HepG2 (cell line): ENCODE results near the gene GBP7. TPM values are rescaled to one million over a fixed set of nuclear protein-coding genes. Genes with fewer than 3 reads are reported as not detected.

Experiments used
- ATAC-seq: fragments of 200-7000 bp; cut with Tn5 transposase; 3 replicates; pipeline ENCODE4 v1.9.1; 2020; ENCODE audit warnings: mild to moderate bottlenecking, moderate library complexity
- BruUV-seq: library from RNA; stranded (reverse); fragments of 400-500 nt; replicated peaks from 2 replicates; lab custom pipeline; 2021; lab: Mats Ljungman, UMichigan
- CTCF ChIA-PET: fragments of 300-600 bp; formaldehyde crosslinking; extraction: SDS; loops from one replicate; lab custom pipeline; 2021; ENCODE audit warnings: low total read pairs, inconsistent platforms, low intra/inter-chr PET ratio; lab: Yijun Ruan, JAX
- POLR2A ChIA-PET: fragments of 350-600 bp; sonication (Branson Sonifier 250); formaldehyde crosslinking; loops from one replicate; lab custom pipeline; 2020; ENCODE audit warnings: antibody characterized with exemption, inconsistent platforms; lab: Yijun Ruan, JAX
- DNase-seq: peaks from one replicate; pipeline ENCODE4 v3.0.0-alpha.2; 2015; ENCODE audit warnings: low spot score
- FAIRE-seq: peaks from 3 replicates; lab custom pipeline; 2011; peaks lifted over from hg19 to GRCh38; lab: Jason Lieb, UNC
- H2AFZ ChIP-seq: one replicate; pipeline ENCODE4 v1.6.1; 2011; ENCODE audit warnings: low read length, inconsistent platforms
- H3K27ac ChIP-seq: fragments of 300-600 bp; 3 replicates; pipeline ENCODE4 v1.8.0; 2011; ENCODE audit warnings: mixed run types, mild to moderate bottlenecking, mixed read lengths, low read length, inconsistent platforms; ENCODE audit not compliant: insufficient read depth; ENCODE audit errors: extremely low read length
- H3K27me3 ChIP-seq, 2 experiments: fragments of 200-600 bp in 1 of 2; 2 replicates in 1 of 2; 3 replicates in 1 of 2; pipeline versions ENCODE4 v1.6.0 to v1.8.0; 2011; ENCODE audit warnings: low read length in 2 of 2, mild to moderate bottlenecking in 2 of 2, moderate library complexity in 2 of 2, inconsistent platforms in 1 of 2; ENCODE audit not compliant: insufficient read depth in 2 of 2, control insufficient read depth in 1 of 2
- H3K36me3 ChIP-seq, 2 experiments: fragments of 200-600 bp in 1 of 2; replicated peaks in 1 of 2; 2 replicates in 1 of 2; 3 replicates in 1 of 2; pipeline versions ENCODE4 v1.5.1 to v1.8.0; 2011; ENCODE audit warnings: low read length in 2 of 2, inconsistent platforms in 1 of 2; ENCODE audit not compliant: insufficient read depth in 2 of 2, control insufficient read depth in 1 of 2
- H3K4me1 ChIP-seq: 2 replicates; pipeline ENCODE4 v1.5.1; 2012; ENCODE audit warnings: low read length, inconsistent platforms; ENCODE audit not compliant: insufficient read depth
- H3K4me2 ChIP-seq: 2 replicates; pipeline ENCODE4 v1.6.0; 2011; ENCODE audit warnings: low read depth, low read length, inconsistent platforms
- H3K4me3 ChIP-seq, 3 experiments: fragments of 200-600 bp in 1 of 3; sonication (generic), shearing (Covaris generic) in 1 of 3; replicated peaks in 1 of 3; 2 replicates each; pipeline ENCODE4 v1.5.1; 2011 to 2016; ENCODE audit warnings: low read length in 3 of 3, inconsistent platforms in 2 of 3, low read depth in 2 of 3, mild to moderate bottlenecking in 2 of 3, control low read depth in 1 of 3, mixed read lengths in 1 of 3; ENCODE audit not compliant: insufficient read depth in 1 of 3
- H3K79me2 ChIP-seq: one replicate; pipeline ENCODE4 v1.6.1; 2011; ENCODE audit warnings: low read length, inconsistent platforms; ENCODE audit not compliant: insufficient read depth
- H3K9ac ChIP-seq: 2 replicates; pipeline ENCODE4 v1.6.0; 2011; ENCODE audit warnings: mild to moderate bottlenecking, low read depth, low read length, inconsistent platforms; ENCODE audit not compliant: insufficient read depth
- H3K9me3 ChIP-seq: 2 replicates; pipeline ENCODE4 v1.5.1; 2012; ENCODE audit warnings: mild to moderate bottlenecking, low read length
- H4K20me1 ChIP-seq: 2 replicates; pipeline ENCODE4 v1.6.0; 2011; ENCODE audit warnings: inconsistent platforms, mild to moderate bottlenecking, low read length, moderate library complexity; ENCODE audit not compliant: insufficient read depth
- ATAD3A ChIP-seq: sonication (generic); formaldehyde crosslinking; IDR thresholded peaks from 2 replicates; pipeline ENCODE4 v1.4.0; 2020; ENCODE audit warnings: missing genetic modification reagents
- ATF2 ChIP-seq: sonication (generic); formaldehyde crosslinking; IDR thresholded peaks from 2 replicates; pipeline ENCODE4 v1.4.0; 2020; ENCODE audit warnings: missing genetic modification reagents
- DMAP1 ChIP-seq: IDR thresholded peaks from 2 replicates; pipeline ENCODE4 v1.6.1; 2016
- FOXK2 ChIP-seq: fragments of 450-650 bp; IDR thresholded peaks from 2 replicates; pipeline ENCODE4 v1.6.1; 2016
- KAT8 ChIP-seq: IDR thresholded peaks from 2 replicates; pipeline ENCODE4 v1.6.1; 2016; ENCODE audit warnings: missing genetic modification reagents, missing compliant biosample characterization
- MLLT10 ChIP-seq: sonication (generic); formaldehyde crosslinking; IDR thresholded peaks from 2 replicates; pipeline ENCODE4 v1.4.0; 2020; ENCODE audit warnings: missing genetic modification reagents
- NCOA1 ChIP-seq: sonication (generic); formaldehyde crosslinking; IDR thresholded peaks from 2 replicates; pipeline ENCODE4 v1.9.0; 2021; ENCODE audit warnings: missing genetic modification reagents
- SMAD3 ChIP-seq: sonication (generic); formaldehyde crosslinking; IDR thresholded peaks from 2 replicates; pipeline ENCODE4 v1.4.0; 2020; ENCODE audit warnings: missing genetic modification reagents
- SRY ChIP-seq: sonication (generic); formaldehyde crosslinking; IDR thresholded peaks from 2 replicates; pipeline ENCODE4 v1.8.0; 2022; ENCODE audit warnings: mild to moderate bottlenecking, missing genetic modification reagents
- ZFP1 ChIP-seq: IDR thresholded peaks from 2 replicates; pipeline ENCODE4 v1.6.1; 2016
- ZNF10 ChIP-seq: sonication (generic); formaldehyde crosslinking; IDR thresholded peaks from 2 replicates; pipeline ENCODE4 v1.4.0; 2020; ENCODE audit warnings: mild to moderate bottlenecking, low read depth, missing genetic modification reagents, borderline replicate concordance
- ZNF24 ChIP-seq: fragments of 450-650 bp; IDR thresholded peaks from 2 replicates; pipeline ENCODE4 v1.6.1; 2017; ENCODE audit warnings: antibody characterized with exemption, mild to moderate bottlenecking
- ZNF256 ChIP-seq: sonication (generic); formaldehyde crosslinking; conservative IDR thresholded peaks from 2 replicates; pipeline ENCODE4 v1.4.0; 2020; ENCODE audit warnings: missing genetic modification reagents
- ZNF615 ChIP-seq: sonication (generic); formaldehyde crosslinking; IDR thresholded peaks from 2 replicates; pipeline ENCODE4 v1.5.0; 2020; ENCODE audit warnings: mild to moderate bottlenecking, missing genetic modification reagents, borderline replicate concordance
- ZNF629 ChIP-seq: sonication (generic); formaldehyde crosslinking; conservative IDR thresholded peaks from 2 replicates; pipeline ENCODE4 v1.5.0; 2020; ENCODE audit warnings: missing genetic modification reagents
- ZNF7 ChIP-seq: IDR thresholded peaks from 2 replicates; pipeline ENCODE4 v1.6.1; 2016; ENCODE audit warnings: missing biosample characterization, missing genetic modification reagents
- whole genome bisulfite sequencing: methylation state at CpG from one replicate; pipeline ENCODE4 v1.1.6; 2017; ENCODE audit warnings: low lambda C conversion rate; 5-methylcytosine and 5-hydroxymethylcytosine counted together
- in situ Hi-C: cut with HindIII; loops from 2 replicates; pipeline ENCODE4 v1.10.0; 2017; ENCODE audit warnings: low pct_unique_long_range_greater_than_20kb; ENCODE audit not compliant: extremely low pct_ligation_motif_present
- intact Hi-C: fragments of 100-400 bp; cut with micrococcal nuclease; formaldehyde crosslinking; loops from one replicate; pipeline ENCODE4 v1.10.0; 2022; ENCODE audit not compliant: unreplicated experiment
- polyA plus RNA-seq, 8 experiments: library from polyadenylated mRNA; depleted of rRNA in 3 of 8; stranded (reverse) in 7 of 8; unstranded in 1 of 8; fragments of >200 nt; fragmentation: Illumina TruSeq in 4 of 8; extraction: Trizol in 4 of 8; gene quantifications; 2 replicates each; pipeline versions ENCODE4 v1.2.1 to v1.2.3, GENCODE V29; 2011 to 2016; ENCODE audit warnings: low read depth in 4 of 8, missing spikeins in 1 of 8, mixed read lengths in 1 of 8; ENCODE audit not compliant: insufficient read depth in 1 of 8
- total RNA-seq, 5 experiments: library from RNA; depleted of rRNA; stranded (reverse); fragments of >200 nt; fragmentation: Illumina TruSeq; extraction: Trizol; gene quantifications; 2 replicates each; pipeline ENCODE4 v1.2.3, GENCODE V29; 2016; ENCODE audit warnings: low read depth in 1 of 5
- TF ChIP-seq, protein P1 (sequence below): sonication (generic); formaldehyde crosslinking; IDR thresholded peaks from 2 replicates; pipeline ENCODE4 v1.5.1; 2020; ENCODE audit warnings: missing genetic modification reagents, mild to moderate bottlenecking, borderline replicate concordance
- TF ChIP-seq, protein P2 (sequence below): sonication (generic); formaldehyde crosslinking; IDR thresholded peaks from 2 replicates; pipeline ENCODE4 v1.5.1; 2020; ENCODE audit warnings: missing genetic modification reagents, mild to moderate bottlenecking, borderline replicate concordance
- TF ChIP-seq, protein P3 (sequence below): fragments of 450-650 bp; IDR thresholded peaks from 2 replicates; pipeline ENCODE4 v1.6.1; 2017; ENCODE audit warnings: mild to moderate bottlenecking

GBP7 gene
- total and polyA plus RNA-seq, 2 of the 13 experiments (the other 11 are each of a cell fraction or from before 2014, with no cell fraction given), result not detected

DNA sequence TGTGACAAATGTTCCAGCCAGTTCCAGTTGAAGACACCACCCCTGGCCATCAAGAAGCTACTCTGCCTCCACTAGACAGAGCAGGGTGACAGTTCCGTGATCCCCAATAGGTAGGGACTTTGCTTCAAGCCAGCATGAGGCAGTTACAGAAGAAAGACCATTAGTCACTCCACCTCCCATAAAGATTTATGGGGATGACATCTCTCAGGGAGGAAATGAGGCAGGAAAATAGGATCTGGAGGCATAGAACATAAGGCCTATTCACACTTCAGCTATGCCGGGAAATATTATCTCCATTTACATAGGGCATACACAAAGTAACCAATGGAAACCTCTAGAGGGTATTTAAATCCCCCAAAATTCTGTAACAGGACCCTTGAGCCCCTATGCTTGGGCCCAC is 3.5 kb upstream of the GBP7 start (continued):
- TF ChIP-seq, protein P1, sequence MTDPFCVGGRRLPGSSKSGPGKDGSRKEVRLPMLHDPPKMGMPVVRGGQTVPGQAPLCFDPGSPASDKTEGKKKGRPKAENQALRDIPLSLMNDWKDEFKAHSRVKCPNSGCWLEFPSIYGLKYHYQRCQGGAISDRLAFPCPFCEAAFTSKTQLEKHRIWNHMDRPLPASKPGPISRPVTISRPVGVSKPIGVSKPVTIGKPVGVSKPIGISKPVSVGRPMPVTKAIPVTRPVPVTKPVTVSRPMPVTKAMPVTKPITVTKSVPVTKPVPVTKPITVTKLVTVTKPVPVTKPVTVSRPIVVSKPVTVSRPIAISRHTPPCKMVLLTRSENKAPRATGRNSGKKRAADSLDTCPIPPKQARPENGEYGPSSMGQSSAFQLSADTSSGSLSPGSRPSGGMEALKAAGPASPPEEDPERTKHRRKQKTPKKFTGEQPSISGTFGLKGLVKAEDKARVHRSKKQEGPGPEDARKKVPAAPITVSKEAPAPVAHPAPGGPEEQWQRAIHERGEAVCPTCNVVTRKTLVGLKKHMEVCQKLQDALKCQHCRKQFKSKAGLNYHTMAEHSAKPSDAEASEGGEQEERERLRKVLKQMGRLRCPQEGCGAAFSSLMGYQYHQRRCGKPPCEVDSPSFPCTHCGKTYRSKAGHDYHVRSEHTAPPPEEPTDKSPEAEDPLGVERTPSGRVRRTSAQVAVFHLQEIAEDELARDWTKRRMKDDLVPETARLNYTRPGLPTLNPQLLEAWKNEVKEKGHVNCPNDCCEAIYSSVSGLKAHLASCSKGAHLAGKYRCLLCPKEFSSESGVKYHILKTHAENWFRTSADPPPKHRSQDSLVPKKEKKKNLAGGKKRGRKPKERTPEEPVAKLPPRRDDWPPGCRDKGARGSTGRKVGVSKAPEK (CRISPR knock-in tag), result no peak
- TF ChIP-seq FOXK2, result no peak
- TF ChIP-seq ZNF615 (CRISPR knock-in tag), result no peak
- TF ChIP-seq ZNF629, result no peak
- no peak for TF ChIP-seq ZNF10 (CRISPR knock-in tag)
- no peak for TF ChIP-seq DMAP1 (CRISPR knock-in tag)
- TF ChIP-seq, protein P2, sequence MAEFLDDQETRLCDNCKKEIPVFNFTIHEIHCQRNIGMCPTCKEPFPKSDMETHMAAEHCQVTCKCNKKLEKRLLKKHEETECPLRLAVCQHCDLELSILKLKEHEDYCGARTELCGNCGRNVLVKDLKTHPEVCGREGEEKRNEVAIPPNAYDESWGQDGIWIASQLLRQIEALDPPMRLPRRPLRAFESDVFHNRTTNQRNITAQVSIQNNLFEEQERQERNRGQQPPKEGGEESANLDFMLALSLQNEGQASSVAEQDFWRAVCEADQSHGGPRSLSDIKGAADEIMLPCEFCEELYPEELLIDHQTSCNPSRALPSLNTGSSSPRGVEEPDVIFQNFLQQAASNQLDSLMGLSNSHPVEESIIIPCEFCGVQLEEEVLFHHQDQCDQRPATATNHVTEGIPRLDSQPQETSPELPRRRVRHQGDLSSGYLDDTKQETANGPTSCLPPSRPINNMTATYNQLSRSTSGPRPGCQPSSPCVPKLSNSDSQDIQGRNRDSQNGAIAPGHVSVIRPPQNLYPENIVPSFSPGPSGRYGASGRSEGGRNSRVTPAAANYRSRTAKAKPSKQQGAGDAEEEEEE, result no peak

DNA sequence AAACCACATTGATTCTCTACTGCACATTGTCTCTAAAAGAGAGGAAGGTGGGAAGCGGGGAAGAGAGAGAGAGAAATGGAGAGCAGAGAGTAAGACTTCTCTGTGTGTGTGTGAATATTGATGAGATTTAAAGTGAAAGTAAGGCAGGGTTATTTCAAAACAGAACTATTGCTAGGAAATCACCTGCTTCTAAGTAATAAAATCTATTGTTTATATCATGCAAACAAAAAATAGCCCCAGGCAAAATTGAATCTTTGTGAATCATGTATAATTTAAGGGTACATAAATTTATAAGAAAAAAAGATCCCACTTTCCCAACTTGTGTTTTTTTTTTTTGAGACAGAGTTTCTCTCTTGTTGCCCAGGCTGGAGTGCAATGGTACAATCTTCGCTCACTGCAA is 1.2 kb upstream of the GBP7 start:
- Histone ChIP-seq H3K4me1 (no peaks in the 10 kb centered on the region), H3K9ac (no peak overlapping the region), H2AFZ (no peak overlapping the region), H3K27ac (no peak overlapping the region), H4K20me1 (no peaks in the 10 kb centered on the region), H3K27me3 (no peaks in the 10 kb centered on the region; a peak in 2 of 5 replicates), H3K4me2 (no peak overlapping the region), H3K4me3 (no peak overlapping the region), H3K79me2 (no peaks in the 10 kb centered on the region), H3K36me3 (no peaks in the 10 kb centered on the region), H3K9me3 (no peaks in the 10 kb centered on the region)
- POLR2A ChIA-PET, result no interaction called here
- ATAC-seq (no peak), FAIRE-seq (no peak), DNase-seq (no peak)
- 73% methylated on average over 2 of the region's 2 CpGs for WGBS
- in situ Hi-C loops (no loop called here), intact Hi-C loops (no loop called here)
- no TSS peak for BruUV-seq
- CTCF ChIA-PET, result no interaction called here
- TF ChIP-seq KAT8 (CRISPR knock-in tag) (no peak), ATF2 (CRISPR knock-in tag) (no peak), ZNF24 (no peak), SMAD3 (CRISPR knock-in tag) (no peak), ATAD3A (CRISPR knock-in tag) (no peak), MLLT10 (CRISPR knock-in tag) (no peak), ZNF256 (CRISPR knock-in tag) (no peak), ZNF7 (CRISPR knock-in tag) (no peak), SRY (CRISPR knock-in tag) (no peak), NCOA1 (no peak), ZFP1 (CRISPR knock-in tag) (no peak)
- TF ChIP-seq, protein P3, sequence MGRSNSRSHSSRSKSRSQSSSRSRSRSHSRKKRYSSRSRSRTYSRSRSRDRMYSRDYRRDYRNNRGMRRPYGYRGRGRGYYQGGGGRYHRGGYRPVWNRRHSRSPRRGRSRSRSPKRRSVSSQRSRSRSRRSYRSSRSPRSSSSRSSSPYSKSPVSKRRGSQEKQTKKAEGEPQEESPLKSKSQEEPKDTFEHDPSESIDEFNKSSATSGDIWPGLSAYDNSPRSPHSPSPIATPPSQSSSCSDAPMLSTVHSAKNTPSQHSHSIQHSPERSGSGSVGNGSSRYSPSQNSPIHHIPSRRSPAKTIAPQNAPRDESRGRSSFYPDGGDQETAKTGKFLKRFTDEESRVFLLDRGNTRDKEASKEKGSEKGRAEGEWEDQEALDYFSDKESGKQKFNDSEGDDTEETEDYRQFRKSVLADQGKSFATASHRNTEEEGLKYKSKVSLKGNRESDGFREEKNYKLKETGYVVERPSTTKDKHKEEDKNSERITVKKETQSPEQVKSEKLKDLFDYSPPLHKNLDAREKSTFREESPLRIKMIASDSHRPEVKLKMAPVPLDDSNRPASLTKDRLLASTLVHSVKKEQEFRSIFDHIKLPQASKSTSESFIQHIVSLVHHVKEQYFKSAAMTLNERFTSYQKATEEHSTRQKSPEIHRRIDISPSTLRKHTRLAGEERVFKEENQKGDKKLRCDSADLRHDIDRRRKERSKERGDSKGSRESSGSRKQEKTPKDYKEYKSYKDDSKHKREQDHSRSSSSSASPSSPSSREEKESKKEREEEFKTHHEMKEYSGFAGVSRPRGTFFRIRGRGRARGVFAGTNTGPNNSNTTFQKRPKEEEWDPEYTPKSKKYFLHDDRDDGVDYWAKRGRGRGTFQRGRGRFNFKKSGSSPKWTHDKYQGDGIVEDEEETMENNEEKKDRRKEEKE, result no peak
